ENCODE data around the gene MACO1. TPM values are rescaled to one million over a fixed set of nuclear protein-coding genes. Genes with fewer than 3 reads are reported as not detected.
A peak's percentile ranks its signal among the peaks of the same experiment; 100 is the strongest.

Gene MACO1
- total RNA-seq, 2 experiments from 2014 or later, result 24.1 to 24.9 TPM

GRCh38 chr1:25484096-25484495 is 53.4 kb downstream of the MACO1 start:
- intact Hi-C loops (cut with DNase I, micrococcal nuclease), result loop anchor here in 1 of 2 experiments (10.0 kb wide), 1 partner anchor 169 kb away; no protein-coding TSS in a partner anchor

GRCh38 chr1:25484533-25484932 is 53.8 kb downstream of the MACO1 start:
- no peak for TF ChIP-seq CTCF (IDR thresholded peaks at IDR 0.05)
- H3K36me3 Mint-ChIP-seq (ENCODE audit: low read depth), result peaks cover 63% of the 10 kb centered on the region
- intact Hi-C loops (cut with DNase I, micrococcal nuclease), result loop anchor here in 1 of 2 experiments (10.0 kb wide), 1 partner anchor 170 kb away; no protein-coding TSS in a partner anchor
- Histone ChIP-seq H3K4me1 (ENCODE audit: insufficient read depth, low read length) (no peaks in the 10 kb centered on the region), H3K9me3 (ENCODE audit: control insufficient read depth in 1 of 2, insufficient read depth in 1 of 2, low read length in 2 of 2) (no peaks in the 10 kb centered on the region), H3K27ac (ENCODE audit: low read depth in 1 of 2, low read length in 2 of 2) (no peak overlapping the region), H3K4me3 (ENCODE audit: low read length) (no peak overlapping the region), H3K36me3 (ENCODE audit: insufficient read depth, low read length) (peaks cover 41% of the 10 kb centered on the region), H3K27me3 (ENCODE audit: control insufficient read depth in 1 of 2, insufficient read depth in 2 of 2, low read length in 2 of 2) (no peaks in the 10 kb centered on the region)
- CTCF ChIA-PET, result no interaction called here
- H3K27ac Mint-ChIP-seq, result no peak overlapping the region
- H3K27me3 Mint-ChIP-seq, result no peaks in the 10 kb centered on the region
- peaks cover 22% of the 10 kb centered on the region for H3K4me1 Mint-ChIP-seq (ENCODE audit: low read depth)
- ATAC-seq (ENCODE audit: poor library complexity) (no peak), DNase-seq (no peak)
- no peaks in the 10 kb centered on the region for H3K9me3 Mint-ChIP-seq
- H3K4me3 Mint-ChIP-seq, result no peak overlapping the region
- POLR2A ChIA-PET, result no interaction called here

More at GRCh38 chr1:25484096-25484495, 53.4 kb downstream of the MACO1 start:
- Histone ChIP-seq H3K9me3 (ENCODE audit: control insufficient read depth in 1 of 2, insufficient read depth in 1 of 2, low read length in 2 of 2) (no peaks in the 10 kb centered on the region), H3K36me3 (ENCODE audit: insufficient read depth, low read length) (peaks cover 36% of the 10 kb centered on the region), H3K27ac (ENCODE audit: low read depth in 1 of 2, low read length in 2 of 2) (no peak overlapping the region), H3K4me3 (ENCODE audit: low read length) (no peak overlapping the region), H3K4me1 (ENCODE audit: insufficient read depth, low read length) (no peaks in the 10 kb centered on the region), H3K27me3 (ENCODE audit: control insufficient read depth in 1 of 2, insufficient read depth in 2 of 2, low read length in 2 of 2) (no peaks in the 10 kb centered on the region)
- no peak for DNase-seq
- ATAC-seq (ENCODE audit: poor library complexity), result no peak
- peaks cover 22% of the 10 kb centered on the region for H3K4me1 Mint-ChIP-seq (ENCODE audit: low read depth)
- TF ChIP-seq CTCF (IDR thresholded peaks at IDR 0.05), result no peak
- H3K27me3 Mint-ChIP-seq, result no peaks in the 10 kb centered on the region
- no peak overlapping the region for H3K27ac Mint-ChIP-seq
- peaks cover 58% of the 10 kb centered on the region for H3K36me3 Mint-ChIP-seq (ENCODE audit: low read depth)
- no peaks in the 10 kb centered on the region for H3K9me3 Mint-ChIP-seq
- no peak overlapping the region for H3K4me3 Mint-ChIP-seq
- CTCF ChIA-PET, result no interaction called here
- POLR2A ChIA-PET, result no interaction called here

- ChIA-PET POLR2A (no interaction called here), CTCF (no interaction called here)
- peaks cover 22% of the 10 kb centered on the region for H3K4me1 Mint-ChIP-seq (ENCODE audit: low read depth)
- Histone ChIP-seq H3K4me1 (ENCODE audit: insufficient read depth, low read length) (no peaks in the 10 kb centered on the region), H3K36me3 (ENCODE audit: insufficient read depth, low read length) (peaks cover 50% of the 10 kb centered on the region), H3K9me3 (ENCODE audit: control insufficient read depth in 1 of 2, insufficient read depth in 1 of 2, low read length in 2 of 2) (no peaks in the 10 kb centered on the region), H3K4me3 (ENCODE audit: low read length) (no peak overlapping the region), H3K27ac (ENCODE audit: low read depth in 1 of 2, low read length in 2 of 2) (no peak overlapping the region), H3K27me3 (ENCODE audit: control insufficient read depth in 1 of 2, insufficient read depth in 2 of 2, low read length in 2 of 2) (no peaks in the 10 kb centered on the region)
- DNase-seq (no peak), ATAC-seq (ENCODE audit: poor library complexity) (no peak)
- no peak for TF ChIP-seq CTCF (IDR thresholded peaks at IDR 0.05)
- no peaks in the 10 kb centered on the region for H3K9me3 Mint-ChIP-seq
- H3K27me3 Mint-ChIP-seq, result no peaks in the 10 kb centered on the region
- intact Hi-C loops (cut with DNase I, micrococcal nuclease), result loop anchor here (5.0 to 10.0 kb wide), 2 partner anchors 53 to 171 kb away; partner anchors contain the start of gene MACO1 (in 1 of the 2)
- H3K27ac Mint-ChIP-seq, result peak overlapping the region; percentile 68
- H3K36me3 Mint-ChIP-seq (ENCODE audit: low read depth), result peaks cover 73% of the 10 kb centered on the region
- H3K4me3 Mint-ChIP-seq, result no peak overlapping the region
These were observed 55.1 kb downstream of the MACO1 start for GRCh38 chr1:25485536-25486411.
